Mesangial cell (primary cell): ENCODE measurements around the gene STRC. TPM values are rescaled to one million over a fixed set of nuclear protein-coding genes. Genes with fewer than 3 reads are reported as not detected.

Experiments used
- total RNA-seq: library from RNA; depleted of rRNA; stranded (reverse); fragments of >200 nt; gene quantifications from 2 replicates; pipeline ENCODE4 v1.2.3, GENCODE V29; 2015

Gene STRC
- not detected in 2 replicates for total RNA-seq

DNA sequence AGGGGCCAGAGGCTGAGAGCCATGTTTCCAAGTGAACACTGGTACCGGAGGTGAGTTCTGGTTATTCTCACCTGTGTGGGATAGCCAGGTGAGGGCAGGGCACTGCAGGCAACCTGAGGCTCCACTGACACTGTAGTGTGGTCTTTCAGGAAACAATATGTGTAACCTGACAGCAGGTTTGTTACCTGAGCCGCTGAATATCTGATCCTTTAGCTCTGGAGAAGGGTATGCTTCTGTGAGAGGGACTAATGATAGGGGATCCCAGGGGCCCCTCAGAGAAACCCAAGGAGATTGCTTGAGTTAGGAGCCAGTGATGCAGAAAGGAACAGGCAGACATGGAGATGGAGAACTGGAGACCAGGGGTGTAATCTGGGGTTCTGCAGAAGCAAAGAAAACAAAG lies at the start of gene STRC:
STRC (minus strand) TSS at position 101 of the 400 bp plus-strand sequence; CDS start at position 23, 78 bp downstream.

DNA sequence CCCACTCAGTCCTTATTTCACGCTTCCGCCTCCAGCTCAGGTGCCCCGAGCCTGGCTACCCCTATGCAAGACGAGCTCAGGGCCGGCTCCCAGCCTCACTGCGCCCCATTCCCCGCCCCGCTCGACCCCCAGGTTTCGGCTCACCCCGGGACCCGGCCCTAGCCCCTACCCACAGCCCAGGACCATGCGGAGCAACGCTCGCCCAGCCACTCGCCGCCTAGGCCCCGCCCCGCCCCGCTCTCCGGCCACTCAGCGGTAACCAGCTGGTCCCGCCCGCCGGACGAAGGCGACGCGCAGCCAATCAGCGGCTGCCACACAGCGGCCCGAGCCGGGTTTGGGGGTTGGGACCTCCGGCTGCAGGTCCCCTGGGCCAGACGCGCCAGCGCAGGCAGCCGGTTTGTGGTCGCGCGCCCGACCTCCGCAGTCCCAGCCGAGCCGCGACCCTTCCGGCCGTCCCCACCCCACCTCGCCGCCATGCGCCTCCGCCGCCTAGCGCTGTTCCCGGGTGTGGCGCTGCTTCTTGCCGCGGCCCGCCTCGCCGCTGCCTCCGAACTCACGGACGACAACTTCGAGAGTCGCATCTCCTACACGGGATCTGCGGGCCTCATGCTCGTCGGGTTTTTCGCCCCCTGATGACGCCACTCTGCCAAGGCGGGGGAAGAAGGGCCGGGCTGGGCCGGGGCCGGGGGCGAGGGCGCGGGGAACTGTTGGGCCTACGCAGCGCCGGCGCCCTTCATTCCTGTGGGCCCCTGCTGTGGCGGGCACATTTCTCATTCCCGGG lies 30.2 kb upstream of the STRC start, which contains the start of gene CATSPER2:
CATSPER2 (minus strand) TSS at position 196 of the 781 bp plus-strand sequence. CDS start 783 bp downstream, outside the sequence.

DNA sequence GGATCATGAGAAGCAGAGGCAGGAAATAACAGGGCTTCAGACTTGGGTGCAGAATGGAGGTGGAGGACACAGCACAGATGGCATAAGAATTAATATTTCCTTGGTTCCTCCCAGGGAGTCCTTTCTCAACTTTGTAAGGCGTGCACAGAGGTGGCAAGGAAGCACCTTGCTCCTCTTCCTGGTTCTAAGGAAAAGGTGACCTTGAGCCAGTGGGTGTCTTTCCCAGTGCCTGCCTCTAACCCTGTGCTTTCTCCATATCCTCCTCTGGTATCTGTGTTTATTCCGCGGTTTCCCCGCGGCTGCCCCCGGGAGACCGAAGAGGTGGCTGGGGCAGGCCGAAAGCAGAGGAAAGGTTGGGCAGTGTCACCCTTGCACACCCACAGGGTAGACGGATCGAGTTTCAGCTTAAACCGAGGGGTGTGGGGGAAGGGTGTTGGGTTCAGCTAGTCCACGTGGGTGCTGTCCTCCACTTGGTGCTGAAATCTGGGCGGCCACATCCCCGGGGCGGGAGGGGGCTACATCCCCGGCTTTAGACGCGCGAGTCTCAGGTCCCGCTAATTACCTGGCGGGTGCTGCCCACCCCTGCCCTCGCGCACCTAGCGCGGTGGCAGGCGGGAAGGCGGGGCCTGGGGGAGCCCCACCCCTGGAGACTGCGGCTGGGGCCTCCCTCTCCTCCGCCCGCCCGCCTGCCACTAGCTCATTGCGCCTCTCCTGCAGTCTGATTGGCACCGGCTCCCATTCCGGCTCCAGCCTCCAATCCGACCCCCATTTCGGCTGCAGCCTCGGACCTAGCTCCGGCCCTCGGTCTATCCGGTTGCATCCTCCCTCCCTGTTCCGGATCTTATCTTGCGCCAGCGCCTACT lies 25.0 kb downstream of the STRC start, which contains the start of gene CKMT1B:
CKMT1B (plus strand) TSS at position 700 of the 863 bp plus-strand sequence. CDS start 192 bp downstream, outside the sequence.

DNA sequence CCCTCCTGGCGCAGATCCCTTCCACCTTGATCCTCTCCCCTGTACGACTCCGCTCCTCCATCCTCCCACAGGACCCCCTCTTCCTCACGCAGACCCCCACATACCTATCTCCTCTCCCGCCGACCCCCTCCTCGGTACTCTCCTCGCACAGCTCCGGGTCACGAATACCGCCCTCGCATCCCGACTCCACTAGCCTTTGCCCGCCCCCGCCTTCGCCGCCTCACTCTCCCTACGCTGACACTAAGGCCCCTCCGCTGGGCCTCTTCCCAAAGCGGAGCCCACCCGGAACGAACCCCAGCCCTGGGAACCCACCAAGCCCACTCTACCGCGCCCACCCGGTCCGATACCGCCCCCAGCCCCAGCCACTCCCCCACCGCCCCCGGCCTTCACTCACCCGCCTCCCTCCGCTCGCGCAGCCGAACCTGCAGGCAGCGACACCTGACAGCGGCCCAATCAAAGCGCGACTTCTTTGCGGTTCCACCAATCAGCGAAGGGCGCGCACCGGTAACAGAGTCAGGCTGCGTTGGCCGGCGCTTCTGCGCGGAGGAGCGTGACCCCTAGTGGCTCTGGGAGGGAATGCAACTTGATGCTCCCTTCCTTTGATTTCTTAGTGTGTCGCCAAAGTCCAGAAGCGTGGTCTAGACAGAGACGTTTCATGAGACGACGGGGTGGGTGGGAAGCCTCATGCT lies 28.7 kb downstream of the STRC start, which contains the start of gene PPIP5K1:
PPIP5K1 (minus strand) TSS at position 431 of the 689 bp plus-strand sequence. CDS start 5,704 bp downstream, outside the sequence.

Other genes with a start within 250 kb of the STRC start
- gene ZSCAN29, start 247.8 kb downstream of the STRC start, total RNA-seq: 6.7 and 17.0 TPM in 2 replicates
- gene TUBGCP4, start 247.7 kb downstream of the STRC start, total RNA-seq: 12.9 and 14.3 TPM in 2 replicates
- gene TP53BP1, start 125.6 kb downstream of the STRC start, total RNA-seq: 25.7 and 27.9 TPM in 2 replicates
- 4.2 and 7.6 TPM in 2 replicates for gene MAP1A, start 101.2 kb downstream of the STRC start, total RNA-seq
- gene PPIP5K1, start 28.6 kb downstream of the STRC start, total RNA-seq: 14.6 and 27.9 TPM in 2 replicates
- gene CKMT1B, start 24.8 kb downstream of the STRC start, total RNA-seq: 0.89 TPM in 1 of 2 replicates, not detected in the other
- gene CATSPER2, start 30.0 kb upstream of the STRC start, total RNA-seq: 0.25 and 0.33 TPM in 2 replicates
- 0.63 TPM in 1 of 2 replicates, not detected in the other for gene CKMT1A, start 75.1 kb upstream of the STRC start, total RNA-seq
- gene PDIA3, start 127.6 kb upstream of the STRC start, total RNA-seq: 138 and 196 TPM in 2 replicates
- 1.8 and 3.0 TPM in 2 replicates for gene ELL3, start 158.2 kb upstream of the STRC start, total RNA-seq
- gene SERF2, start 173.5 kb upstream of the STRC start, total RNA-seq: 666 and 979 TPM in 2 replicates
- not detected in 2 replicates for gene SERINC4, start 181.4 kb upstream of the STRC start, total RNA-seq
- 2.3 and 14.7 TPM in 2 replicates for gene HYPK, start 181.8 kb upstream of the STRC start, total RNA-seq
- gene MFAP1, start 205.9 kb upstream of the STRC start, total RNA-seq: 10.1 and 10.6 TPM in 2 replicates
- gene WDR76, start 208.2 kb upstream of the STRC start, total RNA-seq: 2.9 and 16.5 TPM in 2 replicates